RWPE2 (cell line): ENCODE results near the gene SNRPA1.

ENCODE experiments used
- ATAC-seq: fragments of 200-7000 bp; cut with Tn5 transposase; 3 replicates; pipeline ENCODE4 v1.9.1; 2021; ENCODE audit warnings: low read depth
- DNase-seq: peaks from one replicate; pipeline ENCODE4 v3.0.0-alpha.2; 2020; ENCODE audit warnings: low spot score
- H3K27ac ChIP-seq: fragments of 450-650 bp; 2 replicates; pipeline ENCODE4 v1.5.1; 2017; ENCODE audit warnings: mild to moderate bottlenecking; ENCODE audit not compliant: poor library complexity, severe bottlenecking
- H3K27me3 ChIP-seq: fragments of 250-450 bp; sonication (Bioruptor Pico); 2 replicates; pipeline ENCODE4 v1.5.1; 2021; ENCODE audit warnings: mild to moderate bottlenecking, moderate library complexity; ENCODE audit not compliant: insufficient read depth, poor library complexity, severe bottlenecking
- H3K36me3 ChIP-seq: fragments of 250-450 bp; sonication (Bioruptor Pico); 2 replicates; pipeline ENCODE4 v1.5.1; 2020; ENCODE audit warnings: low read depth, mild to moderate bottlenecking, moderate library complexity
- H3K4me1 ChIP-seq: fragments of 250-450 bp; sonication (Bioruptor Pico); 2 replicates; pipeline ENCODE4 v1.5.1; 2021; ENCODE audit warnings: mild to moderate bottlenecking, moderate library complexity; ENCODE audit not compliant: insufficient read depth, poor library complexity, severe bottlenecking
- H3K4me3 ChIP-seq: fragments of 250-450 bp; sonication (Bioruptor Pico); 2 replicates; pipeline ENCODE4 v1.5.1; 2021; ENCODE audit warnings: mild to moderate bottlenecking, moderate library complexity; ENCODE audit not compliant: severe bottlenecking
- H3K9me3 ChIP-seq: fragments of 250-450 bp; sonication (Bioruptor Pico); 2 replicates; pipeline ENCODE4 v1.5.1; 2021; ENCODE audit warnings: mild to moderate bottlenecking, moderate library complexity; ENCODE audit not compliant: severe bottlenecking
- TF ChIP-seq, protein P1 (sequence below): fragments of 450-650 bp; IDR thresholded peaks from one replicate; pipeline ENCODE4 v1.5.1; 2017; ENCODE audit warnings: mild to moderate bottlenecking, moderate library complexity; ENCODE audit not compliant: poor library complexity, severe bottlenecking

SNRPA1 gene

DNA sequence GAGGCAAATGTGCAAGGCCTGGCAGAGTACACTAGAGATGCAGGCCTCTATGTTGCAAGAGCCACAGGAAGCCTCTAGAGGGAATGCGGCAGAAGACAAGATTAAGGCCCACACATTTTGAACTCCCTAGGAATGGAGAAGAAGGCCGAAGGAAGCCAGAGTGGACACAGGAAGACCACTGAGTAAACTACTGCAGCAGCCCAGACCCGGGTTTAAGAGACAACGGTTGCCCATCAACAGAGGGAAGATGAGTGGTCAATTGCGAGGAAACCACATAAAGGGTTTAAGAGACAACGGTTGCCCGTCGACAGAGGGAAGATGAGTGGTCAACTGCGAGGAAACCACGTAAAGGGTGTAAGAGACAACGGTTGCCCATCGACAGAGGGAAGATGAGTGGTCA lies 57.8 kb downstream of the SNRPA1 start:
- no peaks in the 10 kb centered on the region for H3K27me3 ChIP-seq
- H3K27ac ChIP-seq: no peak overlapping the region
- peaks cover 66% of the 10 kb centered on the region for H3K36me3 ChIP-seq
- ATAC-seq: no peak
- TF ChIP-seq, protein P1, sequence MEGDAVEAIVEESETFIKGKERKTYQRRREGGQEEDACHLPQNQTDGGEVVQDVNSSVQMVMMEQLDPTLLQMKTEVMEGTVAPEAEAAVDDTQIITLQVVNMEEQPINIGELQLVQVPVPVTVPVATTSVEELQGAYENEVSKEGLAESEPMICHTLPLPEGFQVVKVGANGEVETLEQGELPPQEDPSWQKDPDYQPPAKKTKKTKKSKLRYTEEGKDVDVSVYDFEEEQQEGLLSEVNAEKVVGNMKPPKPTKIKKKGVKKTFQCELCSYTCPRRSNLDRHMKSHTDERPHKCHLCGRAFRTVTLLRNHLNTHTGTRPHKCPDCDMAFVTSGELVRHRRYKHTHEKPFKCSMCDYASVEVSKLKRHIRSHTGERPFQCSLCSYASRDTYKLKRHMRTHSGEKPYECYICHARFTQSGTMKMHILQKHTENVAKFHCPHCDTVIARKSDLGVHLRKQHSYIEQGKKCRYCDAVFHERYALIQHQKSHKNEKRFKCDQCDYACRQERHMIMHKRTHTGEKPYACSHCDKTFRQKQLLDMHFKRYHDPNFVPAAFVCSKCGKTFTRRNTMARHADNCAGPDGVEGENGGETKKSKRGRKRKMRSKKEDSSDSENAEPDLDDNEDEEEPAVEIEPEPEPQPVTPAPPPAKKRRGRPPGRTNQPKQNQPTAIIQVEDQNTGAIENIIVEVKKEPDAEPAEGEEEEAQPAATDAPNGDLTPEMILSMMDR: no peak
- peaks cover 30% of the 10 kb centered on the region for H3K4me1 ChIP-seq
- no peak overlapping the region for H3K4me3 ChIP-seq
- DNase-seq: no peak
- H3K9me3 ChIP-seq: no peaks in the 10 kb centered on the region

DNA sequence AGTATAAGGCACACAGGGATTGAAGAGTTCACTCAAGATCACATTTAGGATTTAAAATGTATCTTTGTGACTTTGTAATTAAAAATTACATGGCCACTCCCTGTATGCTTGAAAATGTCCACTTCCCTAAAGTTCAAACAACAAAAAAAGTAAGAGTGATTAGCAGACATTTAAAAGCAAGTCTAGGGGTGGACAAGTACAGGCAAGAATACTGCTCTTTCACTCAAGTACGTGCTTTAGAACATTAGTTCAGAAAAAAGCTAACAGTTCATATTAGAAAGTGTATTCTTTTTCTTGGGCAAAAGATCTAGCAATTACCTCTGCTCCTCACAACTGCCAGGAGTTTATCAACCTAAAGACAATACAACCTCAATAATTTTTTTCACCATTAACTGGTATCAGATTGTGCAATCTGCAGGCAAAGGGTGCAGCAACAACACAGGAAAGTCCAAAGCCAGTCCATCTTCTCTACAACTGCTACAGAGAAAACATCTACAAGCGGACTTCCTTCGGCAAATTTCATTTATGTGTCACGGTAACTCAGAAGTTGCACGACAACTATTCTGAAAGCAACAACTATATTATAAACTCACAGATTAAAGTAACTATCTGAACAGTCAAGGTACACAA lies 61.3 kb downstream of the SNRPA1 start:
- H3K4me3 ChIP-seq: no peak overlapping the region
- DNase-seq (no peak), ATAC-seq (peak; percentile 52; the same call in 2 of the 3 replicates)
- peaks cover 20% of the 10 kb centered on the region for H3K4me1 ChIP-seq
- no peaks in the 10 kb centered on the region for H3K9me3 ChIP-seq
- TF ChIP-seq, protein P1: no peak
- H3K27ac ChIP-seq: peak overlapping the region; percentile 18
- peaks cover 84% of the 10 kb centered on the region for H3K36me3 ChIP-seq
- H3K27me3 ChIP-seq: no peaks in the 10 kb centered on the region

DNA sequence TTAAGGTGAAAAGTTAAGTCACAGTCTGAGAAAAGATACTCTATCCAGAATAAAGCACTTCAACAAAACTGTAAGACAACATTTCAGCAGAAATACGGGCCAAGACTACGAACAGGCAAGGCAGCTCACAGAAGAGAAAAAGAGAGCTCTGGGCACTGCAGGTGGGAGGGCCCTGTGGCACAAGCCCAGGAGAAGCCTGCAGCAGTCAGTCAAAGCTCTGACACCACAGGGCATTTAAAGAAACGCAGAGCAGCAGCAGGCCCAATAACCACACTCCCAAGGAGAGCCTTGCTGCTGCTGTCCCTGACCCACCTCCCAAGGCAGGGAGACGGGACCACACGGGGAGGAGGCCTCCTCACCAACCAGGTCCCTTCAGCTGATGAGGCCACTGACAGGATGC lies 62.4 kb downstream of the SNRPA1 start:
- Histone ChIP-seq H3K27me3 (no peaks in the 10 kb centered on the region), H3K36me3 (peaks cover 89% of the 10 kb centered on the region), H3K4me3 (no peak overlapping the region), H3K27ac (peak overlapping the region; percentile 18), H3K4me1 (peaks cover 20% of the 10 kb centered on the region), H3K9me3 (no peaks in the 10 kb centered on the region)
- no peak for DNase-seq
- TF ChIP-seq, protein P1: no peak
- peak; percentile 44; the same call in 1 of the 3 replicates for ATAC-seq
